ENCODE measurements around the gene ABLIM1. TPM values are rescaled to one million over a fixed set of nuclear protein-coding genes. Genes with fewer than 3 reads are reported as not detected.
"Not testable (repeated sequence)": the region's sequence is repeated elsewhere in the genome, so short reads cannot be mapped to it uniquely, and the experiment has no call there.

ABLIM1 gene
- total RNA-seq, 1 experiment from 2014 or later: 62.1 TPM

- TF ChIP-seq ZNF416 (CRISPR knock-in tag; IDR thresholded peaks at IDR 0.05): no peak
- no peak for TF ChIP-seq ZNF396 (CRISPR knock-in tag; IDR thresholded peaks at IDR 0.05; ENCODE audit: borderline replicate concordance)
Observed at GRCh38 chr10:114697061-114697598, 39.1 kb upstream of the ABLIM1 start (continued).

GRCh38 chr10:114696301-114696700 lies 38.2 kb upstream of the ABLIM1 start:
- DNase-seq (ENCODE audit: low spot score); H3K36me3 Mint-ChIP-seq; ATAC-seq; POLR2A ChIA-PET; H3K27ac Mint-ChIP-seq; H3K4me3 Mint-ChIP-seq; H3K27me3 Mint-ChIP-seq (ENCODE audit: low read depth): not testable (repeated sequence)
- H3K9me3 Mint-ChIP-seq: peaks cover 12% of the 10 kb centered on the region
- H3K4me1 Mint-ChIP-seq: peaks cover 22% of the 10 kb centered on the region
- CTCF ChIA-PET: interaction anchor here (2.8 kb wide), 1 partner anchor 392 kb away, joined by 10 read pairs; no protein-coding TSS in a partner anchor

GRCh38 chr10:114694752-114695151 lies 36.7 kb upstream of the ABLIM1 start:
- H3K27ac Mint-ChIP-seq: no peak overlapping the region
- no peaks in the 10 kb centered on the region for H3K9me3 Mint-ChIP-seq
- TF ChIP-seq CTCF (IDR thresholded peaks at IDR 0.05) (peak; percentile 64), ZNF138 (CRISPR knock-in tag; conservative IDR thresholded peaks at IDR 0.05) (no peak)
- H3K27me3 Mint-ChIP-seq (ENCODE audit: low read depth): no peaks in the 10 kb centered on the region
- DNase-seq (ENCODE audit: low spot score): peak; percentile 71
- peaks cover 25% of the 10 kb centered on the region for H3K4me1 Mint-ChIP-seq
- no peaks in the 10 kb centered on the region for H3K36me3 Mint-ChIP-seq
- no peak overlapping the region for H3K4me3 Mint-ChIP-seq
- ChIA-PET CTCF (interaction anchor here (0.6 to 3.7 kb wide), 22 partner anchors 9 to 435 kb away, joined by 3 to 30 read pairs (median 4); no protein-coding TSS in a partner anchor), POLR2A (interaction anchor here (0.5 kb wide), 1 partner anchor 351 kb away, joined by 4 read pairs; no protein-coding TSS in a partner anchor)
- peak; percentile 88 for ATAC-seq

GRCh38 chr10:114694062-114694461 lies 36.0 kb upstream of the ABLIM1 start:
- ATAC-seq: no peak

More at GRCh38 chr10:114694062-114694461, 36.0 kb upstream of the ABLIM1 start:
- ChIA-PET POLR2A (interaction anchor here (0.7 kb wide), 2 partner anchors 30 to 188 kb away, joined by 3 read pairs; no protein-coding TSS in a partner anchor), CTCF (interaction anchor here (0.7 to 3.7 kb wide), 21 partner anchors 9 to 436 kb away, joined by 3 to 30 read pairs (median 5); no protein-coding TSS in a partner anchor)
- Mint-ChIP-seq H3K4me3 (no peak overlapping the region), H3K36me3 (no peaks in the 10 kb centered on the region), H3K27ac (no peak overlapping the region), H3K9me3 (no peaks in the 10 kb centered on the region), H3K4me1 (peaks cover 25% of the 10 kb centered on the region), H3K27me3 (ENCODE audit: low read depth) (no peaks in the 10 kb centered on the region)
- no peak for DNase-seq (ENCODE audit: low spot score)
- no peak for TF ChIP-seq IRF1 (CRISPR knock-in tag; IDR thresholded peaks at IDR 0.05)
- TF ChIP-seq SOX15 (CRISPR knock-in tag; IDR thresholded peaks at IDR 0.05): no peak
- no peak for TF ChIP-seq E2F5 (CRISPR knock-in tag; IDR thresholded peaks at IDR 0.05)
- no peak for TF ChIP-seq IRF2 (CRISPR knock-in tag; IDR thresholded peaks at IDR 0.05; ENCODE audit: borderline replicate concordance, low read depth)
- TF ChIP-seq USF2 (CRISPR knock-in tag; IDR thresholded peaks at IDR 0.05): no peak
- no peak for TF ChIP-seq RELA (CRISPR knock-in tag; IDR thresholded peaks at IDR 0.05; ENCODE audit: borderline replicate concordance)
- no peak for TF ChIP-seq FOXK1 (CRISPR knock-in tag; IDR thresholded peaks at IDR 0.05)
- TF ChIP-seq ZNF512 (CRISPR knock-in tag; IDR thresholded peaks at IDR 0.05; ENCODE audit: borderline replicate concordance): no peak
